GM18508 (cell line): ENCODE measurements around the gene SUGCT.
"Not testable (repeated sequence)": the region's sequence is repeated elsewhere in the genome, so short reads cannot be mapped to it uniquely, and the experiment has no call there.

Experiments
- ATAC-seq: cut with Tn5 transposase; IDR thresholded peaks from one replicate; pipeline ENCODE4 v1.9.1; 2021; ENCODE audit warnings: moderate number of reproducible peaks; ENCODE audit not compliant: insufficient read depth, unreplicated experiment

The SUGCT gene

DNA sequence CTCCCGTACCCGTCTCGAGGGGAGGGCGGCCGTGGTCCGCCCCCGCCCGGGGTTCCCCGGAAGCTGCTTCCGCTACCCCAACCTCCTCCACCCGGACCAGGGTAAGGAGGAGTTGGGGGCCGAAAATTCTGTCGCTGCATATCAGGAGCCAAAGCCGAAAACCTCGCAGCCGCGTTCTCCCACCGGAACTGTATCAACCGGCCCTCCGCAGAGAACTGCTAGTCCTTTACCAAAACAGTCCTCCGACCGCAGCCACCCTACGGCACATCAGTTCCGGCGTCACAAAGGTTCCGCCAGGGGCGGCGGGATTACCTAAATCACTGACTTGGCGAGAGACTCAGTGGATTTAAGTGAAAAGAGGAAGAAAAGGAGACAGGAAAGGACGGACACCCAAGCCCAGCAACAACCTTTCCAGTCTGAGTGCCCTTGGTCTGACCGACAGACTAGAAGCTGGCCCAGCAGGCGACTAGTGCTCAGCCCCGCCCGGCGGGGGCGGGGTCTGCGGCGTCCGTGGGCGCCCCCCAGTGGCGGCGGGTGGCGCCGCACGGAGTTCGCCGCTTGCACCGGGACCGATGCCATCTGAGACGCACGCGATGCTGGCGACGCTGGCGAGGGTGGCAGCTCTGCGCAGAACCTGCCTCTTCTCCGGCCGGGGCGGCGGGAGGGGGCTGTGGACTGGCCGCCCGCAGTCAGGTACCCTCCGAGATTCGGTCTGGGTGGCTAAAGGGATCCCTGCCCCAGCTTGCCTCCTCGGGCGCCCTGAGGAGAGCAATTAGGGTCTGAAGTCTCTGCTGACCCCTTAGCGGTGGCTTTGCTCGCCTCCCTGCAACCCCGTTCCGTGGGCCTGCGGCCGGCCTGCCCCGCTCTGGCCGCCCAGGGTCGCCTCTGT is at the start of gene SUGCT, which contains the start of gene MPLKIP:
Gene SUGCT (plus strand): TSS at position 578 of the 889 bp plus-strand sequence.
Gene MPLKIP (minus strand): TSS at position 195 of the 889 bp plus-strand sequence. CDS start 55 bp downstream, at position 140.
- peak; percentile 73 for ATAC-seq

DNA sequence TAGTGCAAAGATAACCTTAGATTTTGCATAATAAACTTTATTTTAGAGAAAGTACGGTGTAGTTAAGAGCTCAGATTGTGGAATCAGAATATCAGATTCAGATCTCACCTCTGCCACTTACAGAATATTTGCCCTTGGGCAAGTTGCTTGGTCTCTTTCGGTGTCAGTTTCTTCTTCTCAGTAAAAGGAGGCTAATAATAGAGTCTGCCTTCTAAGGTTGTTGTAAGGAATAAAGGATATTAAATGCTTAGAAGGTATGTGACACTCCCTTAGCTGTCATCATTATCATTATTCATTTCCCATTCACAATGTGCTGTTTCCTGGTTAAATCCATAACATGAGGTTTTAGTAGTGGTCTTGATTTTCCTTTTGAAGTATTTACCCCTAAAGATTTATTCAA is 42.6 kb upstream of the SUGCT start:
- no peak for ATAC-seq

DNA sequence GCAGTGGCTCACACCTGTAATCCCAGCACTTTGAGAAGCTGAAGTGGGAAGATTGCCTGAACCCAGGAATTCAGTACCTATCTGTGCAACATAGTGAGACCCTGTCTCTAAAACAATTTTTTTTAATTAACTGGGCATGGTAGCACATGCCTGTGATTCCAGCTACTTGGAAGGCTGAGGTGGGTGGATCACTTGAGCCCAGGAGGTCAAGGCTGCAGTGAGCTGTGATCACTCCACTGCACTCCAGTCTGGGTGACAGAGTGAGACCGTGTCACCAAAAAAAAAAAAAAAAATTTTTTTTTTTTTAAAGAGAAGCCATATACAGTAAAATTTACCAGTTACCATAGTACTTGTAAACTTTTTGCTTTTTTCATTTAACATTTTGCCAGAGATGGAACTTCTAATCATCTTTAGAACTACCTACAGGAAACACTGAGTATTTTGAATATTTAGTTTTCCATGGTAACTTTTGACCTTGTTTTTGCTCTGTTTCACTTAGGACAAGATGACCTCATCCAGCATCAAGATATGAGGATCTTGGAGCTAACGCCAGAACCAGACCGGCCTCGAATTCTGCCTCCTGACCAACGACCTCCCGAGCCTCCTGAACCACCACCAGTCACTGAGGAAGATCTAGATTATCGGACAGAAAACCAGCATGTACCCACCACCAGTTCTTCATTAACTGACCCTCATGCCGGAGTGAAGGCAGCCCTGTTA is 41.0 kb upstream of the SUGCT start:
- ATAC-seq = no peak

DNA sequence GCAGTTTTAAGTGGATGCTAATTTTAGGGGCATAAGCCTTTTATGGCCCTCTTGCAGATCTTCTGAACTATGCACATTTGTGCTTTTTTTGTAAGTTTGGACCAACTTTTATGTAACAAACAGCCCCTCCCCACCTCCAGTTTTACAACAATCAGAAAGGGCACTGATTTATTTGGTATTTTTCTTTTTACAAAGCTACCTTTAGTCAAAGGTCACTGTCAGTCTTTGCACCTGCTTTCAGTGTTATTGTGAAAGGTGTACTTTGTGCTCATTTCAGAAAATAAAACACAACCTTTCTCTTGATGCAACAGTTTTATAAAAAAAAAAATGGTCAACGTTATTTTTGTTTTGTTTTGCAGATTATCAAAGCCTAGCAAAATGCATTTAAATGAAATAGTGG is 39.6 kb upstream of the SUGCT start:
- no peak for ATAC-seq

DNA sequence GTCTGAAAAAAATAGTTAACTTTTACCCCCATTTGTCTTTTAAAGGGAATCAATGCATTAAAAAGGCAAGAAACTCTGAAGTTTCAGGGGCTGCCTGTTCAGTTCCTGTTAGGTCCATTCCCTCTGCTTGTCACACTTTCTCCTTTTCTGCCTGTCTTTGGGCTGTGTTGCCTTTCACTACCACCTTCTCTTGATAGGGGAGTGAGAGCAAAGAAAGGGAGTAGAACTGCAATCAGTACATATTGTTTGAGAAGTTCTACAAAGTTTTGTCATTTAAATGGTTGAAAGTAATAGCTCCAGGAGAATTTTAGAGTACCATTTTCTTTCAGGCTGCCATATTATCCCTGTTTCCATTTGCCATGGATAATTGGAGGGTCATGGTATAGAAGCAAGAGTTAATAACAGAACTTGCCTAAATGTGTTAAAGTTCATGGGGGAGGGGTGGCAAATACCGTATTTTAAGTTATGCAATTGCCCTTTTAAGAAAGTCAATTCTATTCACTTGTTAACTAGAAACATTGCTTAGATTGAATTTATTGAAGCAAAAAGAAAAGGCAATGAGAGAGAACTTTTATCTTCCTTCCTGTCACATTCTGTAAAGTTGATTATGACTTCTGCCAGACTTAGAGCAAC is 39.0 kb upstream of the SUGCT start:
- no peak for ATAC-seq

DNA sequence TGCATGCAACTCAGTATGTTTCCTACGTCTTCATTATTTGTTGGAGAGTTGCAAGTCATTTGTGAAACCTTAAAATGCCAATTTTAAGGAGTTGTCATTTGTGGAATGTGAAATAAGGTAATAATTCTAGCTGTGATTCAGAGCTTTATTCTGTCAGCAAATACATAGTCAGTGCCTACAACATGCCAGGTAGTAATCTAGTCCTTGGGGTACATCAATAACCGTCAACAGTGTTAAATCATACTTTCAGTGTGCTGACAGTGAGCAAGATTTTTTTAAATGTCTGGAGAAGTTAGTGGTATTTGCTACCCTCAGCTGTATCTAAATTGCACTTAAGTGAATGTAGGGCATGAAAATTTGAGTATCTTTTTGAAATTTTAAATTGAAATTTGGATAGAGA is 37.1 kb upstream of the SUGCT start:
- no peak for ATAC-seq

DNA sequence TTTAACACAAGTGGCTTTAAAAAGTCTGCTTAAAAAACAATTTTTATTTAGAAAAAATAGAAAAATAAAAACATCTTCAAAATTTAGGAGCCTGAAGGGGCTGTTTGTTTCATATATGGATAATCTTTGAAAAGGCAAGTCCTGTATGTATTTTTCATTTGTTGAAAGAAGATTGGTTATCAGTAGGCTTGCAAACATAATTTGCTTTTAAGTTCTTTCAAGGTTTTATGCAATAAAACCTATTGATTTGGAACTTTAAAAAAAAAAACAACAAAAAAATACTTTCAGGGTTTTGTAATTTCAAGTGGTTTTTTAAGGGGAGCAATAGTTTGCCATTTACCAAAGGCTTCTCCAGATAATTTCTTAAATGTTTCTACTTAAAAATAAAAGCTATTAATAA is 36.0 kb upstream of the SUGCT start:
- ATAC-seq = no peak

DNA sequence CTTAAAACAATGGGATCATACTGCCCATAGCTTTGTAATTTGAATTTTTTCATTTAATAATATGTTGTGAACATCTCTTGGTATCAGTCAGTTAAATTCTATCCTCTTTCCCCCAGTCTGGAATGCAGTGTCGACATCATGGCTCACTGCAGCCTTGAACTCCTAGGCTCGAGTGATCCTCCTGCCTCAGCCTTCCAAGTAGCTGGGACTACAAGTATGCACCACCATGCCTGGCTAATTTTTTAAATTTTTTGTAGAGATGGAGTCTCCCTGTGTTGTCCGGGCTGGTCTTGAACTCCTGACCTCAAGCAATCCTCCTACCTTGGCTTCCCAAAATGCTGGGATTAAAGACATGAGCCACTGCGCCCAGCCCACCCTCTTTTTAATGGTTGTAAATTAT is 35.0 kb upstream of the SUGCT start:
- ATAC-seq = no peak

DNA sequence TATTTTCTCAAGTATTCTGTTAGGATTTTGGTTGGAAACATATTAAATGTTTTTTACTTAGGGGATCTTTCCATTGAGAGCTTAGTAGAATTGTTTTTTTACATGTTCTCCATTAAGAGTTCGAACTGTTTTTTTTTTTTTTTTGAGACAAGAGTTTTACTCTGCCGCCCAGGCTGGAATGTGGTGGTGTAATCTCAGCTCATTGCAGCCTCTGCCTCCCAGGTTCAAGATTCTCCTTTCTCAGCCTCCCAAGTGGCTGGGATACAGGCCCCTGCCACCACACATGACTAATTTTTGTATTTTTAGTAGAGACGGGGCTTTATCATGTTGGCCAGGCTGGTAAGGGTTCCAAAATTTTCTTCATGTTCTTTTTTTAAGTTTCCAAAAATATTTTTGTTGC is 33.6 kb upstream of the SUGCT start:
- ATAC-seq = no peak

DNA sequence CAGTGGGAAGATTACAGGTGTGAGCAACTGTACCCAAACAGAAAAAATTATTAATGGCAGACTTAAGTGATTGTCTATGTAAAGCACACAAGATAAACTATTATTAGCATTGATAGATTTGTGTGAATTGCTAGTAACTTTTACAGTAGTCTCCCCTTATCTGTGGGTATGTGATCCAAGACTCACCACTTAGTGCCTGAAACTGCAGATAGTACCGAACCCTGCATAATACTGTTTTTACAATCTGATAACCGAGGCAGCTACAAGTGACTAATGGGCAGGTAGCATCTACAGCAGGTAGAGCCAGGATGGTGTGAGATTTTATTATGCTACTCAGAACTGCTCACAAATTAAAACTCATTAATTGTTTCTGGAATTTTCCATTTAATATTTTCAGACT is 31.9 kb upstream of the SUGCT start:
- ATAC-seq = no peak

DNA sequence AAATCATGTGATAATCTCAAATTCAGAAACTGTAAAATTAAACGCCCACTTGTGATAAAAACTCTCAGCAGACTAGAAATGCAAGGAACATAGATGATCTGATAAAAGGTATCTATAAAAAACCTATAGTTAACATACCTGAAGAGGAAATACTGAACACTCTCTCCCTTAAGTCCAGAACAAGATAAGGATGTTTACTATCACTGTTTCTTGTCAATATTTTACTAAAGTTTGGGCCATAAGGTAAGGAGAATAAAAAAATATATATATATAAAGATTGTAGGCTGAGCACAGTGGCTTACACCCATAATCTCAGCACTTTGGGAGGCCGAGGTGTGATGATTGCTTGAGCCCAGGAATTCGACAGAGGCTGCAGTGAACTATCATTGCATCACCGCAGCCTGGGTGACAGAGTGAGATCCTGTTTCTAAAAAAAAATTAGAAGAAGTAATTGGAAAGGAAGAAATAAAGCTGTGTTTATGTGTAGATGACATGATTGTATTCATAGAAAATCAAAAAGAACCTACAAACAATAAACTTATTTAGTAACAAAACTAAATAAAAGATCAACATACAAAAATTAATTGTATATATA is 28.8 kb upstream of the SUGCT start:
- ATAC-seq = no peak

DNA sequence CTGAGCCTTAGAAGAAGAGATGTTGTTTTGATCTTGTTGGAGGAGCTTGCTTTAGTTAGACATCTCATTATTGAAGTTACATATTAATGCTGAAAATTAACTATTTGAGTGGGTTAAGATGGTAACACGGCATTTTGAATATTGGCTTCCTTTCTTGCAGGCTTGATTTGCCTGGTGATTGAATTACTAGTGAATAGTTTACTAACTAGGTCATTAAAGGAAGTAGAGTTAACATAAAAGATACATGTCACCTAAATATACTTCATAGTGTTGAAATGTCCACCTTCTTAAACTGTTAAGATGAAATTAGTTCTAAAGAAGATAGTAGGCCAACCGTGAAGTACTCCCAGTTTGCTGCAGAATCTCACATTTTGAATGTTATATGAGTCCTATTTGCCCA is 18.9 kb upstream of the SUGCT start:
- no peak for ATAC-seq

DNA sequence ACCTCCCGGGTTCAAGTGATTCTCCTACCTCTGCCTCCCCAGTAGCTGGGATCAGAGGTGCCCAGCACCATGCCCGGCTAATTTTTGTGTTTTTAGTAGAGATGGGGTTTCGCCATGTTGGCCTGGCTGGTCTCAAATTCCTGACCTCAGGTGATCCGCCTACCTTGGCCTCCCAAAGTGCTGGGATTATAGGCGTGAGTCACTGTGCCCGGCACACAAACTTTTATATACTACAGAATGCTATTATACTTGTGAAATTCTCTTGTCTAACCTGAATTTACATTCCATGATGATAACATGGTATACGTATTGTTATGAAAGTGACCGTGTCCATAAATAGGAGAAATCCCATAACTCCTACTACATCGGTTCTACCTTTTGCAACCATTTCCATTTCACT is 17.6 kb upstream of the SUGCT start:
- ATAC-seq = not testable (repeated sequence)

DNA sequence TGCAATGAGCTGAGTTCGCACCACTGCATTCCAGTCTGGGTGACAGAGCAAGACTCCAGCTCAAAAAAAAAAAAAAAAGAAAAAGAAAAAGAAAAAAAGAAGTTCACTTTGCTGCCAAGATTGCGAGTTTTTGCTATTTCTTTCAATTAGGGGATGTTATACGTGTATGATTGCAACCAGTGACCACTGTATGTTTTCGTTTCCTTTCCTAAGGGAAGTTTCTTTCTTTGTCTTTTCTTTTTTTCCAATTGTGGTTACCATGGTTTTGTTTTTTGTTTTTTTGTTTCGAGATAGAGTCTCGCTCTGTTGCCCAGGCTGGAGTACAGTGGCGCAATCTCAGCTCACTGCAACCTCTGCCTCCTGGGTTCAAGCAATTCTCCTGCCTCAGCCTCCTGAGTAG is 16.6 kb upstream of the SUGCT start:
- not testable (repeated sequence) for ATAC-seq

DNA sequence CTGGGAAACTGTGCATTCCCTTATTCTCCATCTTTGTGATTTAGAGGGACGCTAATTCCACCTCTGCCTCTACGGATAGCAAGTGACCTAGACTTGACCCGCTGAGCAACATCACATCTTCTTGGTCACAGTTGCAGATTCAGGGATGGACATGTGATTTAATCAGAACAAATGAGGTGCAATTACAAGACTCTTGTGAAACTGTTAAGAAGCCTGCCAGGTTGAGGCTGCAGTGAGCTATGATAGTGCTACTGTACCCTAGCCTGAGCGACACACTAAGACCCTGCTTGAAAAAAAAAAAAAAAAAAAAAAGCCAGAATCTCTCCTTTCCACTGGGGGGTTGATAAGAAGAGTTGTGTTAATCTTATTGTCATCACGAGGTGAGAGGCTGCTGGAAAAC is 14.8 kb upstream of the SUGCT start:
- ATAC-seq = no peak

DNA sequence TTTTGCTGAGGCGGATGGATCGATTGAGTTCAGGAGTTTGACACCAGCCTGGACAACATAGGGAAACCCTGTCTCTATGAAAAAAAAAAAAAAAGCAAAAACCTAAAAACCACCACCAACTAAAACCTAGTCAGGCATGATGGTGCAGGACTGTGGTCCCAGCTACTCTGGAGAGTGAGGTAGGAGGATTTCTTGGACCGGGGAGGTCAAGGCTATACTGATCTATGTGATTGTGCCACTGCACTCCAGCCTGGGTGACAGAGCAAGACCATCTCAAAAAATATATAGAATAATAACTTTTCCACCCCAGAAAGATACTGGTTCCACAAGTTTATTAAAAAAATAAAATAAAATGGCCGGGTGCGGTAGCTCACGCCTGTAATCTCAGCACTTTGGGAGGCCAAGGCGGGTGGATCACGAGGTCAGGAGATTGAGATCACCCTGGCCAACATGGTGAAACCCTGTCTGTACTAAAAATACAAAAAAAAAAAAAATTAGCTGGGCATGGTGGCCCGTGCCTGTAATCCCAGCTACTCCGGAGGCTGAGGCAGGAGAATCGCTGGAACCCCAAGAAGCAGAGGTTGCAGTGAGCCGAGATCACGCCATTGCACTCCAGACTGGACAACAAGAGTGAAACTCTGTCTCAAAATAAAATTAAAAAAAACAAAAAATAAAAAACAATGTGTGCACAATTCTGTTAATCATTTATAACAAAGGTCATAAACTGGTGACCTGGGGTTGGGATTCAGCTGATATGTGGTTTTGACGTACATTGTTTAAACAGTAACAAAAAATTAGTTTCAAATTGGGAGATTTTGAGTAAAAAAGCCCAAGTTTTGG is 12.5 kb upstream of the SUGCT start:
- ATAC-seq = not testable (repeated sequence)

DNA sequence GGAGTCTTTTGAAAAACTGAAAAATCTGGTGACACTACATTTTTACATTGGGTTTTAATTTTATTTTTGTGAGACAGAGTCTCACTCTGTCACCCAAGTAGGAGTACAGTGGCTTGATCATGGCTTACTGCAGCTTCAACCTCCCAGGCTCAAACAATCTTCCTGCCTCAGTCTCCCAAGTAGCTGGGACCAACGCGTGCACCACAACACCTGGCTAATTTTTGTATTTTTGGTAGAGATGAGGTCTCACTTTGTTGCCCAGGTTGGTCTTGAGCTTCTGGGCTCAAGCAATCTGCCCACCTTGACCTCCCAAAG is 11.9 kb upstream of the SUGCT start:
- no peak for ATAC-seq

DNA sequence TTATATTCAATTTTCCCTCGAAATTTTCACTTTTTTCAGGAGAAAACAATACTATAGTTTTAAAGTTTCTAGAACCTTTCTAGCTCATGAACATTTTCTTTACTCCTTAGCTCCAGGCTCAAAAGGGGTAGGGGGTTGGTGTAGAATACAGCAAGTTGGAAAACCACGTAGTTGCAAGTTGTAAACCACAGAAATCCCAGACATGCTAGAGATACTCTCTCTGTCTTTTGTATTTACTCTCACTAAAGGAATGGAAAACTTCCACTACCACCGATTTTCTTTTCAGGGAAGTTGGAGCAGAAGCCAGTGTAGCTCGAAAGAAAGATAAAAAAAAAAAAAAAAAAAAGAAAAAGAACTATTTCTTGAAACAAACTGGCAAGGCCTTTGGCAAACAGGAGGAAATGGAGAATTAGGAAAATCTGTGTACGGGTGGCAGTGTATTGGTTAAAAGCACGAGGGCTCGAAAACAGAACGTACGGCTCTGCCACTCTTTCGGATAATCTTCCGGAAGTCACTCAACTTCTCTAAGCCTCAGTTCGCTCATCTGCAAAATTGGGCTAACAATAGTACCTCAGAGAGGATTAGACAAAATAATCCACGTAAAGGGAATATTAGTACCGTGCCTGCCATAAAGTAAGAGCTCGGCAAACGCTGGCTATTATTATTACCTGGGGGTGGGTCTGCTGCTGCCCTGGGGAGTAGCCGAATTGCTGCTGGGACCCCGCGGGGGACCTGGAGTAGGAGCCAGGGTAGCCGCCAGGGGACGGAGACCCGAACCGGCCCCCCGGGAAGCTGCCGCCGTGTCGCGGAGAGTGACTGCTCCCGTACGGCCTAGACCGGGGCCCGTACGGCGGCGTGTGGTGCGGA is 1.0 kb upstream of the SUGCT start:
- peak; percentile 6 for ATAC-seq

DNA sequence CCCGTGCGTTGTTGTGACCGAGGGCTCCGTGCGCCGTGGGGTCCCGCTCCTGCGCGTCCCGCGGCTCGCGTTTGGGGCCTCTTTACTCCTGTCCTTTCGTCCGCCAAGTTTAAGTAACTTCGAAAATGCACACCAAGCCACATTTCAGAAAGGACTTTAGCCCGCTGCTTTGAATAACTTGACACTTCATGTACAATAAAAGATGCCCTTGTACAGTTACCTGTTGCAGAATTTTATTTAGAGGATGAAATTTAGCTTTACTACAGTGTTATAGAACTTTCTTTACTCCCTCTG is 459 bp downstream of the SUGCT start:
- ATAC-seq = no peak
